Hepatocyte (in vitro differentiated cells): ENCODE results near the gene SGCG. TPM values are rescaled to one million over a fixed set of nuclear protein-coding genes. Genes with fewer than 3 reads are reported as not detected.

Experiments used
- DNase-seq: peaks from one replicate; pipeline ENCODE4 v3.0.0-alpha.2; 2016; ENCODE audit warnings: low spot score
- H2AFZ ChIP-seq: fragments of 200-600 bp; sonication (generic); 2 replicates; pipeline ENCODE4 v1.6.0; 2016; ENCODE audit warnings: antibody characterized with exemption, mild to moderate bottlenecking
- H3K27ac ChIP-seq: fragments of 200-600 bp; sonication (generic); 2 replicates; pipeline ENCODE4 v1.5.1; 2016; ENCODE audit warnings: mild to moderate bottlenecking
- H3K27me3 ChIP-seq: fragments of 200-600 bp; sonication (generic); 2 replicates; pipeline ENCODE4 v1.6.1; 2016
- H3K36me3 ChIP-seq: fragments of 200-600 bp; sonication (generic); replicated peaks from 2 replicates; pipeline ENCODE4 v1.5.1; 2016; ENCODE audit warnings: low read depth; ENCODE audit not compliant: insufficient read depth
- H3K4me1 ChIP-seq: fragments of 200-600 bp; sonication (generic); 2 replicates; pipeline ENCODE4 v1.5.1; 2016; ENCODE audit warnings: mild to moderate bottlenecking, moderate library complexity; ENCODE audit not compliant: insufficient read depth
- H3K4me2 ChIP-seq: fragments of 200-600 bp; sonication (generic); 2 replicates; pipeline ENCODE4 v1.6.0; 2016
- H3K4me3 ChIP-seq: fragments of 200-600 bp; sonication (generic); 2 replicates; pipeline ENCODE4 v1.5.1; 2016; ENCODE audit warnings: mild to moderate bottlenecking
- H3K79me2 ChIP-seq: fragments of 200-600 bp; sonication (generic); 2 replicates; pipeline ENCODE4 v1.6.0; 2017; ENCODE audit warnings: mild to moderate bottlenecking
- H3K9me2 ChIP-seq: fragments of 200-600 bp; sonication (generic); replicated peaks from 2 replicates; pipeline ENCODE4 v1.6.0; 2017; ENCODE audit warnings: mild to moderate bottlenecking; ENCODE audit not compliant: insufficient read depth
- H3K9me3 ChIP-seq: fragments of 200-600 bp; sonication (generic); 2 replicates; pipeline ENCODE4 v1.5.1; 2016; ENCODE audit warnings: low read depth, mild to moderate bottlenecking
- H4K20me1 ChIP-seq: fragments of 200-600 bp; sonication (generic); 2 replicates; pipeline ENCODE4 v1.6.0; 2016; ENCODE audit warnings: mild to moderate bottlenecking; ENCODE audit not compliant: insufficient read depth, poor library complexity, severe bottlenecking
- CTCF ChIP-seq: fragments of 200-600 bp; sonication (generic); IDR thresholded peaks from 2 replicates; pipeline ENCODE4 v1.5.1; 2016; ENCODE audit warnings: antibody characterized with exemption, mild to moderate bottlenecking; ENCODE audit not compliant: poor library complexity
- EZH2 ChIP-seq: fragments of 200-600 bp; sonication (generic); IDR thresholded peaks from 2 replicates; pipeline ENCODE4 v1.6.1; 2016; ENCODE audit warnings: antibody characterized with exemption, mild to moderate bottlenecking, borderline replicate concordance
- EZH2phosphoT487 ChIP-seq: fragments of 200-600 bp; sonication (generic); IDR thresholded peaks from one replicate; pipeline ENCODE4 v1.6.1; 2018; ENCODE audit warnings: antibody characterized with exemption, mild to moderate bottlenecking, low read depth, moderate library complexity; ENCODE audit not compliant: unreplicated experiment, severe bottlenecking
- WGBS: methylation state at CpG from one replicate; pipeline ENCODE4 v1.1.6; 2016; ENCODE audit warnings: low lambda C conversion rate; ENCODE audit errors: missing lambda C conversion rate; 5-methylcytosine and 5-hydroxymethylcytosine counted together
- polyA plus RNA-seq: library from polyadenylated mRNA; unstranded; fragments of >200 nt; fragmentation: Nextera tagmentation; extraction: Ambion mirVana; gene quantifications from 2 replicates; pipeline ENCODE4 v1.2.1, GENCODE V29; 2016
- total RNA-seq: library from RNA; depleted of rRNA; stranded (reverse); fragments of >200 nt; gene quantifications from 2 replicates; pipeline ENCODE4 v1.2.3, GENCODE V29; 2014

Gene SGCG
- total and polyA plus RNA-seq, 2 experiments from 2014 or later = 2.7 to 3.1 TPM

GRCh38 chr13:23175920-23176319, 4.9 kb upstream of the SGCG start:
- 0% methylated on average over 1 of the region's 1 CpG for WGBS
- Histone ChIP-seq H3K79me2 (no peaks in the 10 kb centered on the region), H3K4me3 (no peak overlapping the region), H3K9me3 (no peaks in the 10 kb centered on the region), H4K20me1 (no peaks in the 10 kb centered on the region), H3K27ac (no peak overlapping the region), H2AFZ (no peak overlapping the region), H3K4me1 (no peaks in the 10 kb centered on the region), H3K9me2 (no peaks in the 10 kb centered on the region), H3K4me2 (no peak overlapping the region), H3K36me3 (no peaks in the 10 kb centered on the region), H3K27me3 (no peaks in the 10 kb centered on the region)
- TF ChIP-seq CTCF = peak; percentile 53
- no peak for TF ChIP-seq EZH2phosphoT487
- no peak for DNase-seq

- Histone ChIP-seq H2AFZ (no peak overlapping the region), H3K9me3 (no peaks in the 10 kb centered on the region), H4K20me1 (no peaks in the 10 kb centered on the region), H3K4me2 (no peak overlapping the region), H3K27me3 (no peaks in the 10 kb centered on the region), H3K4me1 (peaks cover 3% of the 10 kb centered on the region), H3K36me3 (no peaks in the 10 kb centered on the region), H3K4me3 (no peak overlapping the region), H3K9me2 (no peaks in the 10 kb centered on the region), H3K79me2 (no peaks in the 10 kb centered on the region), H3K27ac (no peak overlapping the region)
- TF ChIP-seq CTCF (no peak), EZH2 (no peak), EZH2phosphoT487 (no peak)
- DNase-seq = no peak
- 100% methylated on average over 1 of the region's 2 CpGs for WGBS
These were observed 1.4 kb downstream of the SGCG start for GRCh38 chr13:23182142-23182541.

GRCh38 chr13:23183292-23183691, 2.5 kb downstream of the SGCG start:
- Histone ChIP-seq H2AFZ (no peak overlapping the region), H3K9me3 (no peaks in the 10 kb centered on the region), H3K36me3 (no peaks in the 10 kb centered on the region), H4K20me1 (no peaks in the 10 kb centered on the region), H3K27ac (no peak overlapping the region), H3K79me2 (no peaks in the 10 kb centered on the region), H3K4me1 (peaks cover 3% of the 10 kb centered on the region), H3K9me2 (no peaks in the 10 kb centered on the region), H3K4me3 (no peak overlapping the region), H3K4me2 (no peak overlapping the region), H3K27me3 (no peaks in the 10 kb centered on the region)
- no peak for DNase-seq
- no peak for TF ChIP-seq EZH2
- no peak for TF ChIP-seq CTCF
- no peak for TF ChIP-seq EZH2phosphoT487
- 92% methylated on average over 7 of the region's 7 CpGs for WGBS

GRCh38 chr13:23185542-23185941, 4.8 kb downstream of the SGCG start:
- no peaks in the 10 kb centered on the region for H3K79me2 ChIP-seq
- peaks cover 3% of the 10 kb centered on the region for H3K4me1 ChIP-seq
- no peak for DNase-seq
- H2AFZ ChIP-seq = no peak overlapping the region
- H4K20me1 ChIP-seq = no peaks in the 10 kb centered on the region
- 91% methylated on average over 9 of the region's 9 CpGs for WGBS
- H3K27ac ChIP-seq = no peak overlapping the region
- H3K9me3 ChIP-seq = no peaks in the 10 kb centered on the region
- no peaks in the 10 kb centered on the region for H3K36me3 ChIP-seq
- no peaks in the 10 kb centered on the region for H3K9me2 ChIP-seq
- no peak for TF ChIP-seq EZH2
- TF ChIP-seq EZH2phosphoT487 = no peak
- no peak for TF ChIP-seq CTCF
- H3K4me2 ChIP-seq = no peak overlapping the region
- H3K27me3 ChIP-seq = no peaks in the 10 kb centered on the region
- H3K4me3 ChIP-seq = no peak overlapping the region
